ENCODE data around the gene PODXL. TPM values are rescaled to one million over a fixed set of nuclear protein-coding genes. Genes with fewer than 3 reads are reported as not detected.

PODXL gene
- total RNA-seq, 1 experiment from 2014 or later, result 32.3 TPM

DNA sequence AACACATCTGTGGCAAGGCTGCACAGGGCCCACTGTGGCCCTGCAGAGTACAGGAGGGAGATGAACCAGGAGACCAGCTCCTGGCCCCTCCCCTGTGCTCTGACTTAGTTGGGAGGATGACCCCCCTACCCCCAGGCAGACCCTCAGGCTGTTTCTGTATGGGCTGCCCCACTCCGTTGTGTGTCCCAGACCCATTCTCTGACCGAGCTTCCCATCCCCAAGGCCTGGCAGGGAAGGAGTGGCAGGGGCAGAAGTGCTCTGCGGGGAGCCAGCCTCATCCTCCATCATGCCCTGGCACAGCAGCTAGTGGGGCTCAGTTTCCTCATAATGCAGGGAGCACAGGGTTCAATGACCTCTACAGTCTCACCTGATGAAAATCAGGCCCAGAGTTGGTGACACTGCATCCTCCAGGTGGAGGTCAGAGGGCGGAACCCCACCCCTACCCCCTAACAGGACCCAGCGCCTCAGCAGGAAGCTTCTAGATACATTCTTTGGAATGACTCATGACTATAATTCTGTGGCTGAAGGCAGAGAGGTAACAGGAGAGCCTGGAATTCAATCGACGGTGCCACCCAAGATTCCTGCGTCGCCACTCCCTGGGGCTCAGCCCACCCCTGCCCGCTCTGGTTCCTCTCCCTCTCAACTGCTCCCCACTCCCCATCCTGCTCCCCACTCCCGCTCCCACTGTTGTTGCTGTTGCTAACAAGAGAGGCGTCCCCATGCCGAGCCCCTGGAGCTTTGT lies 18.2 kb downstream of the PODXL start:
- no peaks in the 10 kb centered on the region for H3K9me3 ChIP-seq (ENCODE audit: control insufficient read depth, insufficient read depth, low read depth, low read length)
- H3K4me1 ChIP-seq (ENCODE audit: control insufficient read depth, insufficient read depth, low read length), result peaks cover 12% of the 10 kb centered on the region
- intact Hi-C loops (cut with micrococcal nuclease; ENCODE audit: unreplicated experiment) (no loop called here), in situ Hi-C loops (cut with HindIII; ENCODE audit: low pct_unique_long_range_greater_than_20kb, low sequenced_read_pairs) (no loop called here)
- POLR2A ChIA-PET, result interaction anchor here (0.6 kb wide), 1 partner anchor 67 kb away, joined by 4 read pairs; no protein-coding TSS in a partner anchor
- H3K4me3 ChIP-seq (ENCODE audit: low read depth in 2 of 2, low read length in 2 of 2), result no peak overlapping the region
- TF ChIP-seq, protein P1, sequence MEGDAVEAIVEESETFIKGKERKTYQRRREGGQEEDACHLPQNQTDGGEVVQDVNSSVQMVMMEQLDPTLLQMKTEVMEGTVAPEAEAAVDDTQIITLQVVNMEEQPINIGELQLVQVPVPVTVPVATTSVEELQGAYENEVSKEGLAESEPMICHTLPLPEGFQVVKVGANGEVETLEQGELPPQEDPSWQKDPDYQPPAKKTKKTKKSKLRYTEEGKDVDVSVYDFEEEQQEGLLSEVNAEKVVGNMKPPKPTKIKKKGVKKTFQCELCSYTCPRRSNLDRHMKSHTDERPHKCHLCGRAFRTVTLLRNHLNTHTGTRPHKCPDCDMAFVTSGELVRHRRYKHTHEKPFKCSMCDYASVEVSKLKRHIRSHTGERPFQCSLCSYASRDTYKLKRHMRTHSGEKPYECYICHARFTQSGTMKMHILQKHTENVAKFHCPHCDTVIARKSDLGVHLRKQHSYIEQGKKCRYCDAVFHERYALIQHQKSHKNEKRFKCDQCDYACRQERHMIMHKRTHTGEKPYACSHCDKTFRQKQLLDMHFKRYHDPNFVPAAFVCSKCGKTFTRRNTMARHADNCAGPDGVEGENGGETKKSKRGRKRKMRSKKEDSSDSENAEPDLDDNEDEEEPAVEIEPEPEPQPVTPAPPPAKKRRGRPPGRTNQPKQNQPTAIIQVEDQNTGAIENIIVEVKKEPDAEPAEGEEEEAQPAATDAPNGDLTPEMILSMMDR (IDR thresholded peaks at IDR 0.05), result no peak
- TF ChIP-seq, protein P2, sequence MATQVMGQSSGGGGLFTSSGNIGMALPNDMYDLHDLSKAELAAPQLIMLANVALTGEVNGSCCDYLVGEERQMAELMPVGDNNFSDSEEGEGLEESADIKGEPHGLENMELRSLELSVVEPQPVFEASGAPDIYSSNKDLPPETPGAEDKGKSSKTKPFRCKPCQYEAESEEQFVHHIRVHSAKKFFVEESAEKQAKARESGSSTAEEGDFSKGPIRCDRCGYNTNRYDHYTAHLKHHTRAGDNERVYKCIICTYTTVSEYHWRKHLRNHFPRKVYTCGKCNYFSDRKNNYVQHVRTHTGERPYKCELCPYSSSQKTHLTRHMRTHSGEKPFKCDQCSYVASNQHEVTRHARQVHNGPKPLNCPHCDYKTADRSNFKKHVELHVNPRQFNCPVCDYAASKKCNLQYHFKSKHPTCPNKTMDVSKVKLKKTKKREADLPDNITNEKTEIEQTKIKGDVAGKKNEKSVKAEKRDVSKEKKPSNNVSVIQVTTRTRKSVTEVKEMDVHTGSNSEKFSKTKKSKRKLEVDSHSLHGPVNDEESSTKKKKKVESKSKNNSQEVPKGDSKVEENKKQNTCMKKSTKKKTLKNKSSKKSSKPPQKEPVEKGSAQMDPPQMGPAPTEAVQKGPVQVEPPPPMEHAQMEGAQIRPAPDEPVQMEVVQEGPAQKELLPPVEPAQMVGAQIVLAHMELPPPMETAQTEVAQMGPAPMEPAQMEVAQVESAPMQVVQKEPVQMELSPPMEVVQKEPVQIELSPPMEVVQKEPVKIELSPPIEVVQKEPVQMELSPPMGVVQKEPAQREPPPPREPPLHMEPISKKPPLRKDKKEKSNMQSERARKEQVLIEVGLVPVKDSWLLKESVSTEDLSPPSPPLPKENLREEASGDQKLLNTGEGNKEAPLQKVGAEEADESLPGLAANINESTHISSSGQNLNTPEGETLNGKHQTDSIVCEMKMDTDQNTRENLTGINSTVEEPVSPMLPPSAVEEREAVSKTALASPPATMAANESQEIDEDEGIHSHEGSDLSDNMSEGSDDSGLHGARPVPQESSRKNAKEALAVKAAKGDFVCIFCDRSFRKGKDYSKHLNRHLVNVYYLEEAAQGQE (IDR thresholded peaks at IDR 0.05; ENCODE audit: insufficient read depth in 1 of 2, low read depth in 2 of 2, low read length in 1 of 2), result no peak
- TF ChIP-seq TCF7L2 (IDR thresholded peaks at IDR 0.05; ENCODE audit: low read depth, low read length) (no peak), SIN3A (IDR thresholded peaks at IDR 0.05; ENCODE audit: borderline replicate concordance, insufficient read depth, low read depth, low read length) (no peak), POLR2AphosphoS5 (IDR thresholded peaks at IDR 0.05; ENCODE audit: low read depth, low read length) (no peak)
- peak; percentile 55 for ATAC-seq
- no TSS peak for BruUV-seq (replicated peaks)
- CTCF ChIA-PET, result interaction anchor here (0.6 kb wide), 2 partner anchors 23 to 49 kb away, joined by 3 to 4 read pairs; no protein-coding TSS in a partner anchor
- H3K27me3 ChIP-seq (ENCODE audit: control insufficient read depth, insufficient read depth, low read length), result no peaks in the 10 kb centered on the region
- H3K27ac ChIP-seq (ENCODE audit: low read length), result no peak overlapping the region
- no peak for DNase-seq (ENCODE audit: low read depth, low spot score)
- H3K36me3 ChIP-seq (ENCODE audit: control insufficient read depth, insufficient read depth, low read length), result no peaks in the 10 kb centered on the region

DNA sequence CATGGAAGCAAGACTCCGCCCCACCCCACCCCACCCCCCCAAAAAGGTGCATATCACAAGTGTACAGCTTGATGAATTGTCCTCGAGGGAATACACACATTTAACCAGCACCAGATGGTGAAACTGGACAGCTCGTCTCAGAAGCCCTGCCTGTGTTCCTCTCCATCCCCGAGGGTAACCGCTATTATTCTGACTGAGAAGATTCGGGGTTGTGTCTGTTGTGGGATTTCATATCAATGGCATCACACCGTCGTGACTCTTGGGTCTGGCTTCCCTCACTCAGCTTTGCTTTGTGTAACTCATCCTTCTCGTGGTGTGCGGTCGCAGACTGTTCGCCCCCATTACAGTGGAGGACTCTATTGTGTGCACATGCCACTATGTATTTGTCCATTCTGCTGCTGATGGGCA lies 18.9 kb downstream of the PODXL start:
- no peak overlapping the region for H3K27ac ChIP-seq (ENCODE audit: low read length)
- no peak for TF ChIP-seq POLR2AphosphoS5 (IDR thresholded peaks at IDR 0.05; ENCODE audit: low read depth, low read length)
- no peak for TF ChIP-seq SIN3A (IDR thresholded peaks at IDR 0.05; ENCODE audit: borderline replicate concordance, insufficient read depth, low read depth, low read length)
- TF ChIP-seq, protein P1 (IDR thresholded peaks at IDR 0.05), result no peak
- TF ChIP-seq, protein P2 (IDR thresholded peaks at IDR 0.05; ENCODE audit: insufficient read depth in 1 of 2, low read depth in 2 of 2, low read length in 1 of 2), result no peak
- TF ChIP-seq TCF7L2 (IDR thresholded peaks at IDR 0.05; ENCODE audit: low read depth, low read length), result no peak
- H3K36me3 ChIP-seq (ENCODE audit: control insufficient read depth, insufficient read depth, low read length), result no peaks in the 10 kb centered on the region
- CTCF ChIA-PET, result no interaction called here
- BruUV-seq (replicated peaks), result no TSS peak
- in situ Hi-C loops (cut with HindIII; ENCODE audit: low pct_unique_long_range_greater_than_20kb, low sequenced_read_pairs), result no loop called here
- H3K9me3 ChIP-seq (ENCODE audit: control insufficient read depth, insufficient read depth, low read depth, low read length), result no peaks in the 10 kb centered on the region
- no peaks in the 10 kb centered on the region for H3K27me3 ChIP-seq (ENCODE audit: control insufficient read depth, insufficient read depth, low read length)
- ATAC-seq, result no peak
- POLR2A ChIA-PET, result interaction anchor here (0.6 to 0.7 kb wide), 2 partner anchors 37 to 1985 kb away, joined by 3 read pairs; no protein-coding TSS in a partner anchor
- H3K4me3 ChIP-seq (ENCODE audit: low read depth in 2 of 2, low read length in 2 of 2), result no peak overlapping the region
- H3K4me1 ChIP-seq (ENCODE audit: control insufficient read depth, insufficient read depth, low read length), result peaks cover 16% of the 10 kb centered on the region
- intact Hi-C loops (cut with micrococcal nuclease; ENCODE audit: unreplicated experiment), result no loop called here
- DNase-seq (ENCODE audit: low read depth, low spot score), result no peak
